ENCODE data around the gene FBLN1.
"Not testable (repeated sequence)": the region's sequence is repeated elsewhere in the genome, so short reads cannot be mapped to it uniquely, and the experiment has no call there.

FBLN1 gene

GRCh38 chr22:45553351-45554039, 50.8 kb downstream of the FBLN1 start:
- Histone ChIP-seq H3K79me2 (ENCODE audit: insufficient read depth, low read length) (no peaks in the 10 kb centered on the region), H3K9me2 (ENCODE audit: low read depth, low read length) (no peaks in the 10 kb centered on the region), H3K27ac (ENCODE audit: low read depth, low read length, poor library complexity, severe bottlenecking) (no peak overlapping the region), H3K4me3 (ENCODE audit: low read depth, low read length, poor library complexity, severe bottlenecking) (peak overlapping the region; percentile 45), H3K4me1 (ENCODE audit: insufficient read depth, low read length, severe bottlenecking) (peaks cover 13% of the 10 kb centered on the region), H3K9me3 (ENCODE audit: low read length) (no peaks in the 10 kb centered on the region), H3K27me3 (ENCODE audit: insufficient read depth, low read length) (no peaks in the 10 kb centered on the region; the same call in 1 of the 2 replicates), H3K36me3 (ENCODE audit: insufficient read depth, low read length) (no peaks in the 10 kb centered on the region; the same call in 1 of the 2 replicates), H2AFZ (ENCODE audit: low read length) (peak overlapping the region; percentile 64; the same call in 1 of the 2 replicates), H3K4me2 (ENCODE audit: low read length) (peak overlapping the region; percentile 66), H4K20me1 (ENCODE audit: insufficient read depth, low read length) (no peaks in the 10 kb centered on the region), H3F3A (ENCODE audit: insufficient read depth, low read length) (no peaks in the 10 kb centered on the region), H3K9ac (ENCODE audit: low read length) (peak overlapping the region; percentile 32; the same call in 1 of the 2 replicates)
- no peak for TF ChIP-seq EZH2 (IDR thresholded peaks at IDR 0.05; ENCODE audit: borderline replicate concordance, low read length)
- peak; percentile 98 for TF ChIP-seq CTCF (IDR thresholded peaks at IDR 0.05; ENCODE audit: low read length)

GRCh38 chr22:45554040-45554406, 51.3 kb downstream of the FBLN1 start:
- no peak; the same call in 1 of the 2 replicates for TF ChIP-seq CTCF (IDR thresholded peaks at IDR 0.05; ENCODE audit: low read length)
- TF ChIP-seq EZH2 (IDR thresholded peaks at IDR 0.05; ENCODE audit: borderline replicate concordance, low read length): no peak
- peak overlapping the region; percentile 32; the same call in 1 of the 2 replicates for H3K9ac ChIP-seq (ENCODE audit: low read length)
- no peaks in the 10 kb centered on the region; the same call in 1 of the 2 replicates for H3K27me3 ChIP-seq (ENCODE audit: insufficient read depth, low read length)
- H3K9me2 ChIP-seq (ENCODE audit: low read depth, low read length): no peaks in the 10 kb centered on the region
- H3K36me3 ChIP-seq (ENCODE audit: insufficient read depth, low read length): no peaks in the 10 kb centered on the region; the same call in 1 of the 2 replicates
- no peaks in the 10 kb centered on the region for H3K9me3 ChIP-seq (ENCODE audit: low read length)
- H3K4me1 ChIP-seq (ENCODE audit: insufficient read depth, low read length, severe bottlenecking): peaks cover 13% of the 10 kb centered on the region
- no peaks in the 10 kb centered on the region for H4K20me1 ChIP-seq (ENCODE audit: insufficient read depth, low read length)
- no peak overlapping the region for H3K27ac ChIP-seq (ENCODE audit: low read depth, low read length, poor library complexity, severe bottlenecking)
- H3K4me3 ChIP-seq (ENCODE audit: low read depth, low read length, poor library complexity, severe bottlenecking): peak overlapping the region; percentile 45
- H3K4me2 ChIP-seq (ENCODE audit: low read length): peak overlapping the region; percentile 66
- H3K79me2 ChIP-seq (ENCODE audit: insufficient read depth, low read length): no peaks in the 10 kb centered on the region
- H3F3A ChIP-seq (ENCODE audit: insufficient read depth, low read length): no peaks in the 10 kb centered on the region
- peak overlapping the region; percentile 64; the same call in 1 of the 2 replicates for H2AFZ ChIP-seq (ENCODE audit: low read length)

- Histone ChIP-seq H3K79me2 (ENCODE audit: insufficient read depth, low read length) (no peaks in the 10 kb centered on the region), H3K9me2 (ENCODE audit: low read depth, low read length) (no peaks in the 10 kb centered on the region), H3K9me3 (ENCODE audit: low read length) (no peaks in the 10 kb centered on the region), H3F3A (ENCODE audit: insufficient read depth, low read length) (no peaks in the 10 kb centered on the region), H3K4me1 (ENCODE audit: insufficient read depth, low read length, severe bottlenecking) (peaks cover 13% of the 10 kb centered on the region), H3K9ac (ENCODE audit: low read length) (no peak overlapping the region), H3K4me2 (ENCODE audit: low read length) (no peak overlapping the region), H3K36me3 (ENCODE audit: insufficient read depth, low read length) (no peaks in the 10 kb centered on the region; the same call in 1 of the 2 replicates), H3K27ac (ENCODE audit: low read depth, low read length, poor library complexity, severe bottlenecking) (no peak overlapping the region), H4K20me1 (ENCODE audit: insufficient read depth, low read length) (no peaks in the 10 kb centered on the region), H2AFZ (ENCODE audit: low read length) (peak overlapping the region; percentile 64; the same call in 1 of the 2 replicates), H3K4me3 (ENCODE audit: low read depth, low read length, poor library complexity, severe bottlenecking) (no peak overlapping the region), H3K27me3 (ENCODE audit: insufficient read depth, low read length) (no peaks in the 10 kb centered on the region; the same call in 1 of the 2 replicates)
- TF ChIP-seq EZH2 (IDR thresholded peaks at IDR 0.05; ENCODE audit: borderline replicate concordance, low read length) (no peak), CTCF (IDR thresholded peaks at IDR 0.05; ENCODE audit: low read length) (no peak)
Measured at GRCh38 chr22:45554861-45555260, 52.2 kb downstream of the FBLN1 start.

- H3K9ac ChIP-seq (ENCODE audit: low read length); H3K27ac ChIP-seq (ENCODE audit: low read depth, low read length, poor library complexity, severe bottlenecking); H3K36me3 ChIP-seq (ENCODE audit: insufficient read depth, low read length); H3K4me3 ChIP-seq (ENCODE audit: low read depth, low read length, poor library complexity, severe bottlenecking); H3F3A ChIP-seq (ENCODE audit: insufficient read depth, low read length); H3K27me3 ChIP-seq (ENCODE audit: insufficient read depth, low read length); H3K9me2 ChIP-seq (ENCODE audit: low read depth, low read length); H4K20me1 ChIP-seq (ENCODE audit: insufficient read depth, low read length); H3K4me2 ChIP-seq (ENCODE audit: low read length); H3K79me2 ChIP-seq (ENCODE audit: insufficient read depth, low read length); H2AFZ ChIP-seq (ENCODE audit: low read length); H3K9me3 ChIP-seq (ENCODE audit: low read length): not testable (repeated sequence)
- H3K4me1 ChIP-seq (ENCODE audit: insufficient read depth, low read length, severe bottlenecking): peaks cover 13% of the 10 kb centered on the region
Measured at GRCh38 chr22:45557926-45558325, 55.2 kb downstream of the FBLN1 start.

GRCh38 chr22:45560092-45560491, 57.4 kb downstream of the FBLN1 start:
- not testable (repeated sequence) for H3K27me3 ChIP-seq (ENCODE audit: insufficient read depth, low read length); H3K9me3 ChIP-seq (ENCODE audit: low read length); H3K4me3 ChIP-seq (ENCODE audit: low read depth, low read length, poor library complexity, severe bottlenecking); H3K9ac ChIP-seq (ENCODE audit: low read length); H2AFZ ChIP-seq (ENCODE audit: low read length); H3K27ac ChIP-seq (ENCODE audit: low read depth, low read length, poor library complexity, severe bottlenecking); H4K20me1 ChIP-seq (ENCODE audit: insufficient read depth, low read length); H3K9me2 ChIP-seq (ENCODE audit: low read depth, low read length); H3F3A ChIP-seq (ENCODE audit: insufficient read depth, low read length); H3K79me2 ChIP-seq (ENCODE audit: insufficient read depth, low read length); H3K4me2 ChIP-seq (ENCODE audit: low read length); H3K36me3 ChIP-seq (ENCODE audit: insufficient read depth, low read length); H3K4me1 ChIP-seq (ENCODE audit: insufficient read depth, low read length, severe bottlenecking)

Measured in OCI-LY1 (cell line).